Measurements from ENCODE around the gene FADS2. TPM values are rescaled to one million over a fixed set of nuclear protein-coding genes. Genes with fewer than 3 reads are reported as not detected.
A peak's percentile ranks its signal among the peaks of the same experiment; 100 is the strongest.

FADS2 gene
- total RNA-seq, 4 donors from 2014 or later: 15.4 to 540 (median 173) TPM

DNA sequence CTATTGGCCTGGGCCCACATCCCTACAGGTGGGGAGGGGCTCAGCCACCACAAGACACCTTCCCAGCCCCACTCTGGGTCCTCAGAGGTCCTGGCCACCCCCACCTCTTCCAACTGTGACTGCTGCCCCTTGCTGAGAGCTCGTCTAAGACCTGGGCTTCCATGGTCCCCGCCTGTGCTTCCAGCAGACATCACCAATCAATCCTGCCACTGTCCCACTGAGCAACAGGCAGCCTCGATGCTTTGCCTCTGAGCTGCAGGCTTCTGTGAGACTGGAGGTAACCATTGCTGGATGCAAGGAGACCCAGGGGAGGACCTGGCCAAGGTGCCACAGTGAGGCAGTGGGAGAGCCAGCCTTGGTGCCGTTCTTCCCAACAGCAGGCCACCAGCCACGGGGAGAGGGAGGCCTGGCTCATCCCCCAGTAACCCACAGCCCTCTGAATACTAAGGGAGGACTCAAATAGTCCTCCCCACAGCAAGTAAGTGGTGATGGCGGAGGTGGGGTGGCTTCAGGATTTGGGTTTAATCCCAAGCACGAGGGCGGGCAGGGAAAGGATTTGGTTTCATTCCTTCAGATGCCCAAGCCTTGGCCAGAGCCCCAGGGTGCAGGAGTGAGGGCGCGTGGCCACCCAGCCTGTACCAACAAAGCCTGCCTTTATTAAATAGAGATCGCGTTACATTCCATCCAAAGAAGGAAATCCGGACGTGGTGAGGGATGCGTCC is 68.7 kb downstream of the FADS2 start:
- DNase-seq (ENCODE audit: low spot score in 2 of 2): no peak
- 69 to 80% methylated on average over 12 to 15 of the region's 15 CpGs for WGBS, 2 donors
- no peak overlapping the region for H3K4me3 ChIP-seq (ENCODE audit: low read depth, poor library complexity, severe bottlenecking)
- TF ChIP-seq, protein P1, sequence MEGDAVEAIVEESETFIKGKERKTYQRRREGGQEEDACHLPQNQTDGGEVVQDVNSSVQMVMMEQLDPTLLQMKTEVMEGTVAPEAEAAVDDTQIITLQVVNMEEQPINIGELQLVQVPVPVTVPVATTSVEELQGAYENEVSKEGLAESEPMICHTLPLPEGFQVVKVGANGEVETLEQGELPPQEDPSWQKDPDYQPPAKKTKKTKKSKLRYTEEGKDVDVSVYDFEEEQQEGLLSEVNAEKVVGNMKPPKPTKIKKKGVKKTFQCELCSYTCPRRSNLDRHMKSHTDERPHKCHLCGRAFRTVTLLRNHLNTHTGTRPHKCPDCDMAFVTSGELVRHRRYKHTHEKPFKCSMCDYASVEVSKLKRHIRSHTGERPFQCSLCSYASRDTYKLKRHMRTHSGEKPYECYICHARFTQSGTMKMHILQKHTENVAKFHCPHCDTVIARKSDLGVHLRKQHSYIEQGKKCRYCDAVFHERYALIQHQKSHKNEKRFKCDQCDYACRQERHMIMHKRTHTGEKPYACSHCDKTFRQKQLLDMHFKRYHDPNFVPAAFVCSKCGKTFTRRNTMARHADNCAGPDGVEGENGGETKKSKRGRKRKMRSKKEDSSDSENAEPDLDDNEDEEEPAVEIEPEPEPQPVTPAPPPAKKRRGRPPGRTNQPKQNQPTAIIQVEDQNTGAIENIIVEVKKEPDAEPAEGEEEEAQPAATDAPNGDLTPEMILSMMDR (IDR thresholded peaks at IDR 0.05): no peak
- no peak for TF ChIP-seq POLR2A (IDR thresholded peaks at IDR 0.05)
- intact Hi-C loops (cut with DNase I; ENCODE audit: low total_unique reads): loop anchor here (5.0 kb wide), 2 partner anchors 50 to 185 kb away; no protein-coding TSS in a partner anchor

DNA sequence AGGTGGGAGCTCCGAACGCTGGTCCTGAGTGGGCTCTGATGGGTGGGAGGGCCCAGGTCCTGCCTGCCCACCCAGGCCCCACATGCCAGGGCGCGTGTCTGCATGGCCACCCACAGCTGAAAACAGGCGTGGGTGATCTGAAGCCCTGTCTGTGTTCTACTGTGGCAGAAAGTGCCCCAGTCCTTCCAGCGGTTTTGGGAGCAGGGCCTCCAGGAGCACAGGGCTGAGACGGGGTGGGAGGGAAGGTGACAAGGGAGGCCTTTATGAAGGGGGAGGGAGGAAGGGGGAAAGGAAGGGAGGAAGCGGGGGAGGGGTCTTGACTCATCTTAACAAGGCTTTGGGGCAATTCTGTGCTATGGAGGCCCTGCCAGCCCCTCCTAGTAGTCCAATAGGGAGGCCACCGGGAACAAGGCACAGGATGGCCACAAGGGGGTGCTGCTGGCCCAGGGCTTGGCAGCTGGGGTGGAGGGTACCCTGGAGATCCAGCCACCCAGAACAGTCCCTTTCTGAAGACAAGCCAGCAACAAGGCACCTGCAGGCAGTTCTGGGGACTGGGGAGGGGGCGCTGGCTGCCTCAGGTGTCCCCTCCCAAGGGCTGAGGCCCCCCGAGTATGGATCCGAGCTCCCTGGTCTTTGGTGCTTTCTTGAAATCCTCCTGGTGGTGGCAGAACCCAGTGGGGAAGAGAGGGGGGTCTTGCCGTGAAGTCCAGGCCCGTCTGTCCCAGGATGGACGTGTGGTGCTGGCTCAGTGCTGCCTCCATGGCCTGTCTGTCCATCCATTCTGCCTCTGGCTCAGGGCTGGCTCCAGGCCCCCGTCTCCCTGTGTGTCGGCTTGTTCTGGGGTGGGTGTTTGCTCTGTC is 69.5 kb downstream of the FADS2 start:
- WGBS, 2 donors: 63 to 67% methylated on average over 16 to 17 of the region's 17 CpGs
- DNase-seq (ENCODE audit: low spot score in 2 of 2): peak; percentile 37 to 95

DNA sequence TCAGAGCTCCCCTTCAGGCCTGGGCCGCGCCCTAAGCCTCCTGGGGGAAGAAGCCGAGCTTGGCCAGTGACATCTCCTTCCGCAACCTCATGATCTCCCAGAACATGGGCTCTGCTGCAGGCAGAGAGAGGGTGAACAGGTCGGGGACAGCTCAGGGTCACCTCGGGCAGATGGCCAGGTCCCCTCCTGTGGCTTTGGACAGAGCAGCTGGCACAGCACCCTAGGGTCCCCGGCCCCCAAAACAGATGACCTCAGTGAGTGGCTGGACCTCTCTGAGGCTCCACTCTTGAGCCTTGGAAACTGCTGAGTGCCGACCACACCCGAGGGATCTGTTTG is 70.1 kb downstream of the FADS2 start:
- intact Hi-C loops (cut with DNase I; ENCODE audit: low total_unique reads): loop anchor here (5.0 kb wide), 2 partner anchors 49 to 184 kb away; no protein-coding TSS in a partner anchor
- H3K4me3 ChIP-seq (ENCODE audit: low read depth, poor library complexity, severe bottlenecking): no peak overlapping the region
- no peak for DNase-seq (ENCODE audit: low spot score in 2 of 2)
- WGBS, 2 donors: 65 to 66% methylated on average over 7 to 9 of the region's 9 CpGs
- TF ChIP-seq, protein P1 (IDR thresholded peaks at IDR 0.05): no peak
- TF ChIP-seq POLR2A (IDR thresholded peaks at IDR 0.05): no peak

More for the DNA sequence above, 69.5 kb downstream of the FADS2 start:
- no peak overlapping the region for H3K4me3 ChIP-seq (ENCODE audit: low read depth, poor library complexity, severe bottlenecking)
- TF ChIP-seq, protein P1 (IDR thresholded peaks at IDR 0.05): no peak
- TF ChIP-seq POLR2A (IDR thresholded peaks at IDR 0.05): no peak
- intact Hi-C loops (cut with DNase I; ENCODE audit: low total_unique reads): loop anchor here (5.0 kb wide), 2 partner anchors 50 to 185 kb away; no protein-coding TSS in a partner anchor

DNA sequence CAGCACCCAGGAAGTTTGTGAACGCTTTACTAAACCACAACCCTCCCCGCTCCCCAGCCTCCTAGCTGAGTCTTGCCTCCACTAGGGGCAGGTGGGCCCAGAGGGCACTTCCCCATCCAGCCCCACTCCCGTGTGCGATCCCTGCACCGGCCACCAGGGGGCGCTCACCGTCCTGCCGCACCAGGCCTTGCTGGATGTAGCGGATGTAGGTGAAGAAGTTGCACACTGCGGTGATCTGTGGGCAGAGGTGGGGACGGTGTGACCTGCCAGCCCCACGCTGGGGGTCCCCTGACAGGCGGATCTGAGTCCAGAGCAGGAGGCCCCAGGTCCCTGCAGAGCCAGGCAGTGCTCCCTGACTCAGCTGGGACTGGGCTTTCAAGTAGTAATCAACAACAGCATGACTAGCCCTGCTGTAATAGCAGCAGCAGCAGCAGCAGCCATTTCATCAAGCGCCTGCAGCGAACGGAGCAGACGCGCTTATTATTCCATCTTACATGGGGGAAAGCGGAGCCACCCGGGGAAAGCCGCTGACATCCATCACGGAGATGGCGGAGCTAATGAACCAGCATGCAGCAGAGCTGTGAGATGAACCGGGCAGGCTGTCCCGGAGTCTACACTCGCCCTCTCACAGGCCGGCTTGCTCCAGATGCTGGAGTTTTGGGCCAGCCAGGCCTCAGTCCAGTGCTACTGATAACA is 71.2 kb downstream of the FADS2 start:
- DNase-seq (ENCODE audit: low spot score in 2 of 2): peak; percentile 67 to 97
- WGBS, 2 donors: 31 to 45% methylated on average over 19 to 27 of the region's 27 CpGs
- H3K4me3 ChIP-seq (ENCODE audit: low read depth, poor library complexity, severe bottlenecking): no peak overlapping the region
- intact Hi-C loops (cut with DNase I; ENCODE audit: low total_unique reads): loop anchor here (5.0 kb wide), 2 partner anchors 48 to 183 kb away; no protein-coding TSS in a partner anchor
- TF ChIP-seq, protein P1 (IDR thresholded peaks at IDR 0.05): peak in 1 of 3 donors; percentile 97
- no peak for TF ChIP-seq POLR2A (IDR thresholded peaks at IDR 0.05)

DNA sequence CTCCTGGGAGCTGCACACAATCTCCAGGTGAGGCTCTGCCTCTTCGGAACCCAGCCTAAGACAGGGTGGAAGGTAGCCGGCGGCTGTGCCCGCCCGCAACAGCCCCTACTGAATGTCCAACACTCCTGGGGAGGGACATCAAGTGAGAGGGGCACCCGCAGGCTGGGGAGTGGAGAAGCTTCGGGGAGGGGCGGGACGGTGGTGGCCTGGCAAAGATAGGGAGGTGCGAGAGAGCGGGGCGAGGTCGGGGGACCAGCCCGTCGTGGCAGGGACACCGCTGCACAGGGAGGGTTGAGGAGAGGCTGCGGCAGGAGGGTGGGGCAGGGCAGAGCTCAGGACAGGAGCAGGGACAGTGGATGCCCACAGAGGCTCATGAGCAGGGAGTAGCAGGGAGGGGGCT is 72.2 kb downstream of the FADS2 start:
- intact Hi-C loops (cut with DNase I; ENCODE audit: low total_unique reads): no loop called here
- H3K4me3 ChIP-seq (ENCODE audit: low read depth, poor library complexity, severe bottlenecking): no peak overlapping the region
- TF ChIP-seq POLR2A (IDR thresholded peaks at IDR 0.05): no peak
- TF ChIP-seq, protein P1 (IDR thresholded peaks at IDR 0.05): no peak
- 86 to 94% methylated on average over 17 of the region's 17 CpGs for WGBS, 2 donors
- no peak for DNase-seq (ENCODE audit: low spot score in 2 of 2)
